ENCODE data around the gene NOS3.

The NOS3 gene

DNA sequence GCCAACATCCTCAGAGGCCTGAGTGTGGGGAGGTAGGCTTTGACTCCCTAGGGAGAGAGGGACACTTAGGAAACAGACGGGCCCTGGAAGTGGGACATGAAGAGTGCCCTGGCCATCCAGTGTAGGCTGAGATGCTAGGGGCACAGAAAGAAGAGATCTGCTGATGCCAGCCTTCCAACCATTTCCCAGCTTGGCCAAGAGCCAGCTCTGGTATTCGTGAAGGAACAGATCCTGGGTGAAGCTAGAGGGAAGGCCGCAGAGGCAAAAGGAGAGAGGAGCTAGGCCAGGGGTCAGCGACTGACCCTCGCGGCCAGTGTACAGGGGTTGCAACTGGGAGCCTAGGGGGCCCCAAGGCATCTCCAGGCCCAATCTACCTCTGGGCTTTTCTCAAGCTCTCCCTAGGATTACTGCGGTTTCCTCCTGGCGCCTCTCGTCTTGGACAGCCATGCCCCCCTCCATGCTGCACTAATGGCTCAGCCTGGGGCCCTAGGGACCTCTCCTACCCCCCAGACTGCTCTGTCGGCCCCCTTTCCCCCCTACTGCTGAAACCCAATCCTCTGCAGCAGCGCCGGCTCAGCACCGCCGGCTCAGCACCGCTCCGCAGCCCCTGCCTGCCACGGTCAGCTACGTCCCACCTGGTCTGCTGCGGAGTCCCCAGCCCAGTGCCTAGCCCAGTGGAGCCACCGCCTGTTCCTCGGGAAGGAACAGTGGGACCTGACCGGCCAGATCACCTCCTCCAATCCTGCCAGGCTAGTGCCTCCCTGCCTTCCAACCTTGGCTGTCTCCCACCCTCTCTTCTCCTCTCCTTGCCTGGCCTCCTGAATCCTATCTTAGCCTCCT is 57.4 kb downstream of the NOS3 start, which contains the start of gene ASIC3:
TSS of gene ASIC3 (plus strand) at position 556 of the 840 bp plus-strand sequence. CDS start 355 bp downstream, outside the sequence.
- FAIRE-seq, result no peak
- TF ChIP-seq, protein P1, sequence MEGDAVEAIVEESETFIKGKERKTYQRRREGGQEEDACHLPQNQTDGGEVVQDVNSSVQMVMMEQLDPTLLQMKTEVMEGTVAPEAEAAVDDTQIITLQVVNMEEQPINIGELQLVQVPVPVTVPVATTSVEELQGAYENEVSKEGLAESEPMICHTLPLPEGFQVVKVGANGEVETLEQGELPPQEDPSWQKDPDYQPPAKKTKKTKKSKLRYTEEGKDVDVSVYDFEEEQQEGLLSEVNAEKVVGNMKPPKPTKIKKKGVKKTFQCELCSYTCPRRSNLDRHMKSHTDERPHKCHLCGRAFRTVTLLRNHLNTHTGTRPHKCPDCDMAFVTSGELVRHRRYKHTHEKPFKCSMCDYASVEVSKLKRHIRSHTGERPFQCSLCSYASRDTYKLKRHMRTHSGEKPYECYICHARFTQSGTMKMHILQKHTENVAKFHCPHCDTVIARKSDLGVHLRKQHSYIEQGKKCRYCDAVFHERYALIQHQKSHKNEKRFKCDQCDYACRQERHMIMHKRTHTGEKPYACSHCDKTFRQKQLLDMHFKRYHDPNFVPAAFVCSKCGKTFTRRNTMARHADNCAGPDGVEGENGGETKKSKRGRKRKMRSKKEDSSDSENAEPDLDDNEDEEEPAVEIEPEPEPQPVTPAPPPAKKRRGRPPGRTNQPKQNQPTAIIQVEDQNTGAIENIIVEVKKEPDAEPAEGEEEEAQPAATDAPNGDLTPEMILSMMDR (IDR thresholded peaks at IDR 0.05; ENCODE audit: insufficient read depth, missing control alignments), result no peak
- DNase-seq (ENCODE audit: insufficient read length, low spot score), result no peak

DNA sequence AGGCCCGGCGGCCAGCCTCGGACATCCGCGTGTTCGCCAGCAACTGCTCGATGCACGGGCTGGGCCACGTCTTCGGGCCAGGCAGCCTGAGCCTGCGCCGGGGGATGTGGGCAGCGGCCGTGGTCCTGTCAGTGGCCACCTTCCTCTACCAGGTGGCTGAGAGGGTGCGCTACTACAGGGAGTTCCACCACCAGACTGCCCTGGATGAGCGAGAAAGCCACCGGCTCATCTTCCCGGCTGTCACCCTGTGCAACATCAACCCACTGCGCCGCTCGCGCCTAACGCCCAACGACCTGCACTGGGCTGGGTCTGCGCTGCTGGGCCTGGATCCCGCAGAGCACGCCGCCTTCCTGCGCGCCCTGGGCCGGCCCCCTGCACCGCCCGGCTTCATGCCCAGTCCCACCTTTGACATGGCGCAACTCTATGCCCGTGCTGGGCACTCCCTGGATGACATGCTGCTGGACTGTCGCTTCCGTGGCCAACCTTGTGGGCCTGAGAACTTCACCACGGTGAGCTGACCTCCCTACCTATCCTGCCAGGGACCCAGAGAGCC is 58.2 kb downstream of the NOS3 start:
- FAIRE-seq (no peak), DNase-seq (ENCODE audit: insufficient read length, low spot score) (no peak)
- TF ChIP-seq, protein P1 (IDR thresholded peaks at IDR 0.05; ENCODE audit: insufficient read depth, missing control alignments), result no peak

DNA sequence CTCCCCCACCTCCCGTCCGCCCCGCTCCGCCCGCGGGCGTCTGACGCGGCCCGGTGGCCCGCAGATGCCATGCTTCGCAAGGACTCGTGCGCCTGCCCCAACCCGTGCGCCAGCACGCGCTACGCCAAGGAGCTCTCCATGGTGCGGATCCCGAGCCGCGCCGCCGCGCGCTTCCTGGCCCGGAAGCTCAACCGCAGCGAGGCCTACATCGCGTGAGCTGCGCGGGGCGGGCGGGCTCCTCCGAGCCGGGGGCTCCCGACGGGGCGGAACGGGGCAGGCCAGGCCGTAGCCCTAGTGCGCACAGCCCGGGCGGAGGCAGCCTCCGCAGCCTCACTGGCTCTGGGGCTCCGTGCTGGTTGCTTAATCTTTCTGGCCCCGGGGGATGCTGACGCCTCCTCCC is 60.3 kb downstream of the NOS3 start:
- TF ChIP-seq, protein P1 (IDR thresholded peaks at IDR 0.05; ENCODE audit: insufficient read depth, missing control alignments), result no peak
- DNase-seq (ENCODE audit: insufficient read length, low spot score) (no peak), FAIRE-seq (no peak)

DNA sequence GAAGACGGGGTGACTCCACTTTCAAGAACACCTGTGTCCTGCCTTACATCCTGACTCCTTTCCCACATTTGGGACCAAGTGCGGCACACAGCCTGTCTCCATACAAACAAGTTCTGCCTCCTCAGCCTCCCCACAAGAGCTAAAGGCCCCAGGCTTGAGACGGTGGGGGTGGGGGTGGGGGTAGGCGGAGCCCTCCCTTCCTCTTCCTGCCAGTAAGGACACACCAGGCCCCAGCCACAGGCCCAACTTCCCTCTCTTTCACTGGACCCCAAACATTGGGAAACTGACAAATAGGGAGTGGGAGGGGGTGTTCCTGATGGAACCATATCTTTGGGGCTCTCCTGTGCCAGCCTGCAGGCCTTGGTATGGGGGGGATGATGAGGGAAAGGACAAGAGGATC is 62.3 kb downstream of the NOS3 start:
- FAIRE-seq, result no peak

DNA sequence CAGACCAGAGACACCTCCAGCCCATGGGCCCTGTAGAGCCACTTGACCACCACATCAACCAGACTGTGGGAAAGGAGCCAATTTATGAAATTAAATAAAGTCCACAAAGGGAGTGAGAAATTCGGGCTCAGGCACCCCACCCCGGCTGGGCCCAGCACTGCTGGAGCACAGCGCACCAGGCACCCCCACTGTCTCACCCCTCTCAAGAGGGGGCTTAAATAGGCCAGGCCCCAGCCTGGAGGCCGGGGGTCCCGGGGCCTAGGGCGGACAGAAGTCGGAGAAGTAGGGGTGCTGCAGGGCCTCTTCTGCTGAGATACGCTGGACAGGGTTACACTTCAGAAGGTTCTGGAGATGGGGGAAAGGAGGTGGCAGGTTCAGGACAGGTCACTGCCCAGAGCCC is 62.9 kb downstream of the NOS3 start:
- TF ChIP-seq, protein P1 (IDR thresholded peaks at IDR 0.05; ENCODE audit: insufficient read depth, missing control alignments), result no peak
- DNase-seq (ENCODE audit: insufficient read length, low spot score) (no peak), FAIRE-seq (no peak)

More for the DNA sequence above, 62.3 kb downstream of the NOS3 start:
- DNase-seq (ENCODE audit: insufficient read length, low spot score), result no peak
- TF ChIP-seq, protein P1 (IDR thresholded peaks at IDR 0.05; ENCODE audit: insufficient read depth, missing control alignments), result no peak

DNA sequence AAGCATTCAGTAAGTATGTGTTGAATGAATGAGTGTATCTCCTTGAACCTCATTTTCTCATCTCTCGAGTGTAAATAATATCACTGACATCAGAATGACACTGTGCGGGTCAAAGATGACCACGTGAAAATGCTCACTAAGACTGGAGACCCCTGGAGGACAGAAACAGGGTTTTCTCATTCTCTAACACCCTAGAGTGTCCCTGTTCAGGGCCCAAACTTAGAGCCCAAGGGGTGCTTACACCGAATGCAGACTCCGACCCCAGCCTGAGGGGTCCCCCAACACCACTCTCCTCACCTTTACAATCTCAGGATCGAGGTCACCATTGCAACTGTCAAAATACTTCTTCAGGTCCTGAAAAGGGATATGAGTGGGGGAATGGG is 65.5 kb downstream of the NOS3 start:
- FAIRE-seq, result no peak
- TF ChIP-seq, protein P1 (IDR thresholded peaks at IDR 0.05; ENCODE audit: insufficient read depth, missing control alignments), result no peak
- DNase-seq (ENCODE audit: insufficient read length, low spot score), result no peak
